SK-N-SH (cell line): ENCODE data around the gene AKR7A2. TPM values are rescaled to one million over a fixed set of nuclear protein-coding genes. Genes with fewer than 3 reads are reported as not detected.

Source experiments
- CTCF ChIA-PET: fragments of 300-600, 350-600 bp; formaldehyde crosslinking; extraction: SDS; loops from one replicate; lab custom pipeline; 2021; lab: Yijun Ruan, JAX
- POLR2A ChIA-PET: fragments of 350-600 bp; sonication (Branson Sonifier 250); formaldehyde crosslinking; extraction: SDS; loops from one replicate; lab custom pipeline; 2020; ENCODE audit warnings: antibody characterized with exemption, inconsistent platforms; lab: Yijun Ruan, JAX
- DNase-seq: peaks from one replicate; pipeline ENCODE4 v3.0.0; 2012
- H2AFZ ChIP-seq: fragments of 200-600 bp; sonication (generic); 2 replicates; pipeline ENCODE4 v1.8.1; 2016; ENCODE audit warnings: antibody characterized with exemption, mild to moderate bottlenecking, low read depth
- H3F3A ChIP-seq: fragments of 200-600 bp; sonication (generic); replicated peaks from 2 replicates; pipeline ENCODE3; 2016; ENCODE audit warnings: antibody characterized with exemption, mild to moderate bottlenecking; ENCODE audit not compliant: insufficient read depth
- H3K27ac ChIP-seq, 2 experiments: fragments of 200-500 bp in 1 of 2; fragments of 200-600 bp in 1 of 2; sonication (Bioruptor generic) in 1 of 2; sonication (generic), shearing (Covaris generic) in 1 of 2; 2 replicates each; pipeline versions ENCODE4 v1.5.1 to v1.6.1; 2014 to 2016; ENCODE audit warnings: low read depth in 2 of 2, inconsistent platforms in 1 of 2, low read length in 1 of 2, mild to moderate bottlenecking in 1 of 2, mixed read lengths in 1 of 2
- H3K27me3 ChIP-seq: fragments of 200-600 bp; sonication (generic), shearing (Covaris generic); 2 replicates; pipeline ENCODE4 v1.6.1; 2016; ENCODE audit warnings: mixed run types; ENCODE audit not compliant: insufficient read depth
- H3K36me3 ChIP-seq, 2 experiments: fragments of 200-500 bp in 1 of 2; fragments of 200-600 bp in 1 of 2; sonication (Bioruptor generic) in 1 of 2; sonication (generic) in 1 of 2; replicated peaks in 1 of 2; 2 replicates each; pipeline versions ENCODE3 to v1.5.1; 2014 to 2016; ENCODE audit warnings: low read length in 1 of 2, mild to moderate bottlenecking in 1 of 2; ENCODE audit not compliant: insufficient read depth in 2 of 2, control insufficient read depth in 1 of 2
- H3K4me1 ChIP-seq, 2 experiments: fragments of 200-500 bp in 1 of 2; fragments of 200-600 bp in 1 of 2; sonication (Bioruptor generic) in 1 of 2; sonication (generic), shearing (Covaris generic) in 1 of 2; 2 replicates each; pipeline versions ENCODE4 v1.5.1 to v1.6.1; 2014 to 2016; ENCODE audit warnings: low read depth in 1 of 2, low read length in 1 of 2, mixed run types in 1 of 2; ENCODE audit not compliant: insufficient read depth in 2 of 2, control insufficient read depth in 1 of 2
- H3K4me2 ChIP-seq: fragments of 200-600 bp; sonication (generic), shearing (Covaris generic); 2 replicates; pipeline ENCODE4 v1.6.1; 2017; ENCODE audit warnings: mixed run types
- H3K4me3 ChIP-seq, 2 experiments: fragments of 200-500 bp in 1 of 2; fragments of 200-600 bp in 1 of 2; sonication (Bioruptor generic) in 1 of 2; sonication (generic), shearing (Covaris generic) in 1 of 2; 2 replicates each; pipeline versions ENCODE4 v1.5.1 to v1.8.1; 2014 to 2016; ENCODE audit warnings: low read depth in 2 of 2, inconsistent platforms in 1 of 2, low read length in 1 of 2, mild to moderate bottlenecking in 1 of 2, mixed read lengths in 1 of 2, moderate library complexity in 1 of 2
- H3K79me2 ChIP-seq: fragments of 200-600 bp; sonication (generic); 2 replicates; pipeline ENCODE4 v1.8.1; 2017; ENCODE audit warnings: mild to moderate bottlenecking; ENCODE audit not compliant: insufficient read depth
- H3K9ac ChIP-seq: fragments of 200-600 bp; sonication (generic); 2 replicates; pipeline ENCODE4 v1.6.1; 2017; ENCODE audit warnings: mixed run types
- H3K9me2 ChIP-seq: fragments of 200-600 bp; sonication (generic); 2 replicates; pipeline ENCODE4 v1.6.1; 2017; ENCODE audit warnings: mixed run types
- H3K9me3 ChIP-seq: fragments of 200-600 bp; sonication (generic); 2 replicates; pipeline ENCODE4 v1.6.1; 2017; ENCODE audit warnings: mixed run types, mild to moderate bottlenecking, moderate library complexity
- H4K20me1 ChIP-seq: fragments of 200-600 bp; sonication (generic); 2 replicates; pipeline ENCODE4 v1.6.1; 2017; ENCODE audit warnings: mild to moderate bottlenecking, mixed run types; ENCODE audit not compliant: insufficient read depth
- CHD2 ChIP-seq: fragments of 150-350 bp; IDR thresholded peaks from 2 replicates; pipeline ENCODE4 v1.6.1; 2018; ENCODE audit warnings: low read length; ENCODE audit not compliant: partially characterized antibody
- EP300 ChIP-seq, 2 experiments: IDR thresholded peaks; 2 replicates each; pipeline versions ENCODE4 v1.4.0 to v1.6.1; 2012; ENCODE audit warnings: borderline replicate concordance in 1 of 2, low read depth in 1 of 2, low read length in 1 of 2
- EZH2phosphoT487 ChIP-seq: fragments of 200-600 bp; sonication (generic); IDR thresholded peaks from 2 replicates; pipeline ENCODE4 v1.6.1; 2017; ENCODE audit warnings: low read depth, mixed run types, mild to moderate bottlenecking, antibody characterized with exemption, moderate library complexity, borderline replicate concordance
- FOSL2 ChIP-seq: IDR thresholded peaks from 2 replicates; pipeline ENCODE4 v1.4.0; 2012; ENCODE audit warnings: low read depth, mild to moderate bottlenecking, moderate library complexity, borderline replicate concordance
- FOXJ3 ChIP-seq: sonication (generic); formaldehyde crosslinking; IDR thresholded peaks from 2 replicates; pipeline ENCODE4 v1.5.1; 2020; ENCODE audit warnings: mild to moderate bottlenecking, missing genetic modification reagents
- FOXM1 ChIP-seq: IDR thresholded peaks from 2 replicates; pipeline ENCODE4 v1.4.0; 2012; ENCODE audit warnings: low read depth, mild to moderate bottlenecking
- GATA2 ChIP-seq: sonication (generic); formaldehyde crosslinking; IDR thresholded peaks from 2 replicates; pipeline ENCODE4 v1.5.0; 2020; ENCODE audit warnings: mild to moderate bottlenecking, missing genetic modification reagents
- MEF2A ChIP-seq: IDR thresholded peaks from 2 replicates; pipeline ENCODE4 v1.4.0; 2012; ENCODE audit warnings: low read depth, borderline replicate concordance
- MXI1 ChIP-seq: IDR thresholded peaks from 2 replicates; pipeline ENCODE4 v1.6.1; 2012; ENCODE audit warnings: mild to moderate bottlenecking, low read depth, low read length, improper control_type of control experiment
- NRF1 ChIP-seq: IDR thresholded peaks from 2 replicates; pipeline ENCODE4 v1.6.1; 2012; ENCODE audit warnings: low read depth, mild to moderate bottlenecking, low read length
- POLR2AphosphoS5 ChIP-seq: IDR thresholded peaks from 2 replicates; pipeline ENCODE4 v1.6.1; 2012; ENCODE audit warnings: low read depth, low read length
- RAD21 ChIP-seq: IDR thresholded peaks from 2 replicates; pipeline ENCODE4 v1.6.1; 2012; ENCODE audit warnings: mild to moderate bottlenecking, low read length
- RFX5 ChIP-seq: IDR thresholded peaks from 2 replicates; pipeline ENCODE4 v1.6.1; 2012; ENCODE audit warnings: mild to moderate bottlenecking, improper control_type of control experiment, low read length
- SMC3 ChIP-seq: IDR thresholded peaks from 2 replicates; pipeline ENCODE4 v1.6.1; 2012; ENCODE audit warnings: low read depth, low read length, improper control_type of control experiment
- TCF12 ChIP-seq: IDR thresholded peaks from 2 replicates; pipeline ENCODE4 v1.4.0; 2012
- TEAD4 ChIP-seq: IDR thresholded peaks from 2 replicates; pipeline ENCODE4 v1.4.0; 2012; ENCODE audit warnings: mild to moderate bottlenecking, borderline replicate concordance; ENCODE audit not compliant: insufficient read depth
- WGBS: methylation state at CpG from one replicate; pipeline ENCODE4 v1.1.6; 2017; ENCODE audit warnings: low lambda C conversion rate; 5-methylcytosine and 5-hydroxymethylcytosine counted together
- polyA plus RNA-seq, 3 experiments: library from polyadenylated mRNA; depleted of rRNA; stranded (reverse); fragments of >200 nt; gene quantifications; 2 replicates each; pipeline ENCODE4 v1.2.3, GENCODE V29; 2012
- TF ChIP-seq, protein P1 (sequence below): fragments of 150-350 bp; IDR thresholded peaks from 2 replicates; pipeline ENCODE4 v1.6.1; 2016; ENCODE audit warnings: mild to moderate bottlenecking, low read depth, low read length
- TF ChIP-seq, protein P2 (sequence below): IDR thresholded peaks from 2 replicates; pipeline ENCODE4 v1.4.0; 2012; ENCODE audit warnings: low read depth, borderline replicate concordance
- TF ChIP-seq, protein P3 (sequence below): IDR thresholded peaks from 2 replicates; pipeline ENCODE4 v1.4.0; 2012; ENCODE audit warnings: low read depth, borderline replicate concordance
- TF ChIP-seq, protein P4 (sequence below): fragments of 200-600 bp; sonication (generic); IDR thresholded peaks from 2 replicates; pipeline ENCODE4 v1.6.1; 2017; ENCODE audit warnings: antibody characterized with exemption, mild to moderate bottlenecking, moderate library complexity

Gene AKR7A2
- polyA plus RNA-seq, 1 of the 3 experiments (the other 2 are of a cell fraction), result 40.7 TPM

DNA sequence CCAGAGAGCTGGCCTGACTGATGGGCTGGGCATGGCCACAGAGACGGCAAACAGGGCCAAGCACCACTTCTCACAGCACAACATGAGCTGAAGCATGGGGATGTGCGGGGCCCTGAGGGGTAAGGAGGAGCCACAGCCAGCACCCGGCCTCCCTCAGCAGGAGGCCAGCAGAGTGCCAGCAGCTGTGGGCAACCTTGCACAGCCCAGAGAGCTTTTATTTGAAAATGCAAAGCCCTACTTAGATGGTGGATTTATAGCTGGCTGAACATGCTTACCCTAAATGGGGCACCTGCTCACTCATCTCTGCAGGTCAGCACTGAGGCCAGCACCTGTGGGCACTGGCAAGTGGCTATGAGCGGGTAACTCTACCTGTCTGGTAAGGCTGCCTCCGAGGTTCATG is 44.3 kb upstream of the AKR7A2 start:
- peaks cover 26% of the 10 kb centered on the region; the same call in 1 of the 2 replicates for H3K79me2 ChIP-seq
- ChIA-PET CTCF (interaction anchor here (1.4 to 2.0 kb wide), 3 partner anchors 13 to 298 kb away, joined by 4 to 11 read pairs (median 8); no protein-coding TSS in a partner anchor), POLR2A (no interaction called here)
- peaks cover 0 to 54% of the 10 kb centered on the region in 2 experiments; a peak in 1 of 4 replicates for H3K4me1 ChIP-seq
- no peak overlapping the region for H3K9ac ChIP-seq
- no peaks in the 10 kb centered on the region for H3K27me3 ChIP-seq
- peaks cover 25 to 54% of the 10 kb centered on the region in 2 experiments for H3K36me3 ChIP-seq
- peak overlapping the region in 1 of 2 experiments; percentile 73; a peak in 2 of 4 replicates for H3K27ac ChIP-seq
- TF ChIP-seq, protein P1, sequence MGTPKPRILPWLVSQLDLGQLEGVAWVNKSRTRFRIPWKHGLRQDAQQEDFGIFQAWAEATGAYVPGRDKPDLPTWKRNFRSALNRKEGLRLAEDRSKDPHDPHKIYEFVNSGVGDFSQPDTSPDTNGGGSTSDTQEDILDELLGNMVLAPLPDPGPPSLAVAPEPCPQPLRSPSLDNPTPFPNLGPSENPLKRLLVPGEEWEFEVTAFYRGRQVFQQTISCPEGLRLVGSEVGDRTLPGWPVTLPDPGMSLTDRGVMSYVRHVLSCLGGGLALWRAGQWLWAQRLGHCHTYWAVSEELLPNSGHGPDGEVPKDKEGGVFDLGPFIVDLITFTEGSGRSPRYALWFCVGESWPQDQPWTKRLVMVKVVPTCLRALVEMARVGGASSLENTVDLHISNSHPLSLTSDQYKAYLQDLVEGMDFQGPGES, result no peak
- no peak for TF ChIP-seq RFX5
- TF ChIP-seq POLR2AphosphoS5, result no peak
- TF ChIP-seq NRF1, result no peak
- no peak for TF ChIP-seq TEAD4
- TF ChIP-seq SMC3, result no peak
- no peak for TF ChIP-seq CHD2
- no peak for TF ChIP-seq GATA2 (CRISPR knock-in tag)
- no peak for TF ChIP-seq FOSL2
- TF ChIP-seq MEF2A, result no peak
- no peak for TF ChIP-seq EP300 (IDR thresholded peaks at IDR 0.05; ENCODE audit: borderline replicate concordance in 1 of 2, low read depth in 1 of 2, low read length in 1 of 2)
- TF ChIP-seq, protein P2, sequence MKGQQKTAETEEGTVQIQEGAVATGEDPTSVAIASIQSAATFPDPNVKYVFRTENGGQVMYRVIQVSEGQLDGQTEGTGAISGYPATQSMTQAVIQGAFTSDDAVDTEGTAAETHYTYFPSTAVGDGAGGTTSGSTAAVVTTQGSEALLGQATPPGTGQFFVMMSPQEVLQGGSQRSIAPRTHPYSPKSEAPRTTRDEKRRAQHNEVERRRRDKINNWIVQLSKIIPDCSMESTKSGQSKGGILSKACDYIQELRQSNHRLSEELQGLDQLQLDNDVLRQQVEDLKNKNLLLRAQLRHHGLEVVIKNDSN, result no peak
- no peak for TF ChIP-seq MXI1
- TF ChIP-seq FOXJ3 (CRISPR knock-in tag), result no peak
- H3K9me2 ChIP-seq, result no peaks in the 10 kb centered on the region
- DNase-seq, result no peak
- WGBS, result no CpG with 5 or more reads among the region's 5 CpGs
- peaks cover 36% of the 10 kb centered on the region for H4K20me1 ChIP-seq
- no peak overlapping the region for H2AFZ ChIP-seq
- no peaks in the 10 kb centered on the region for H3K9me3 ChIP-seq
- no peaks in the 10 kb centered on the region for H3F3A ChIP-seq
- H3K4me3 ChIP-seq, result no peak overlapping the region
- H3K4me2 ChIP-seq, result no peak overlapping the region

DNA sequence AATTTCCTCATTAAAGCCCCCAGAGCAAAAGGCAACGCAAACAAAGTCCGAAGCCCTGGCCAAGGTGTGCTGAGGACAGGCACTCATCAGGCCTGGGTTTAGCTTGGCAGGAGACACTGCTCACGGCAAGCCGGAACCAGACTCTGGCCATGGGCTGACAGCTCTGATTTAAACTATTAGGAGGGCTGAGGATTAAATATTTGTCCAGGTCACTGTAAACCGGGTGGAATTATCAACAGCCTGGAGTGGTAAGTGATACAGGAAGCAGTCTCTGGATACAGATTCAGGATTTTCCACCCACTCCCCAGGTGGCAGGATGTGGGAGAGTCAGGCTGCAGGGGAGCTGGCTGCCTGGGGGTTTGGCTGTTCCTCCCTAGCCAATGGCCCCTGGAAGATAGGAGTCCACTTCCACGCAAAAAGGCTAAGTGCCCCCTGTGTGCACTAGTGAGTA is 42.6 kb upstream of the AKR7A2 start:
- CTCF ChIA-PET, result interaction anchor here (0.9 to 5.3 kb wide), 6 partner anchors 10 to 296 kb away, joined by 3 to 31 read pairs (median 5); no protein-coding TSS in a partner anchor
- DNase-seq, result no peak
- H3K4me2 ChIP-seq, result no peak overlapping the region
- WGBS, result 87% methylated on average over 3 of the region's 6 CpGs
- H3F3A ChIP-seq, result no peaks in the 10 kb centered on the region
- H3K27ac ChIP-seq, result peak overlapping the region in 1 of 2 experiments; percentile 71; a peak in 2 of 4 replicates
- peaks cover 22 to 55% of the 10 kb centered on the region in 2 experiments for H3K36me3 ChIP-seq
- peaks cover 19% of the 10 kb centered on the region for H4K20me1 ChIP-seq
- H3K9me3 ChIP-seq, result no peaks in the 10 kb centered on the region
- no peak overlapping the region for H3K9ac ChIP-seq
- H3K4me1 ChIP-seq, result peaks cover 0 to 42% of the 10 kb centered on the region in 2 experiments; a peak in 1 of 4 replicates
- H2AFZ ChIP-seq, result no peak overlapping the region
- POLR2A ChIA-PET, result interaction anchor here (0.6 kb wide), 1 partner anchor 358 kb away, joined by 3 read pairs; no protein-coding TSS in a partner anchor
- H3K9me2 ChIP-seq, result no peaks in the 10 kb centered on the region
- H3K4me3 ChIP-seq, result no peak overlapping the region
- no peaks in the 10 kb centered on the region for H3K27me3 ChIP-seq
- peaks cover 10% of the 10 kb centered on the region; the same call in 1 of the 2 replicates for H3K79me2 ChIP-seq
- no peak for TF ChIP-seq EZH2phosphoT487
- no peak for TF ChIP-seq MXI1
- TF ChIP-seq, protein P2, result no peak
- TF ChIP-seq RAD21, result no peak
- TF ChIP-seq, protein P3, sequence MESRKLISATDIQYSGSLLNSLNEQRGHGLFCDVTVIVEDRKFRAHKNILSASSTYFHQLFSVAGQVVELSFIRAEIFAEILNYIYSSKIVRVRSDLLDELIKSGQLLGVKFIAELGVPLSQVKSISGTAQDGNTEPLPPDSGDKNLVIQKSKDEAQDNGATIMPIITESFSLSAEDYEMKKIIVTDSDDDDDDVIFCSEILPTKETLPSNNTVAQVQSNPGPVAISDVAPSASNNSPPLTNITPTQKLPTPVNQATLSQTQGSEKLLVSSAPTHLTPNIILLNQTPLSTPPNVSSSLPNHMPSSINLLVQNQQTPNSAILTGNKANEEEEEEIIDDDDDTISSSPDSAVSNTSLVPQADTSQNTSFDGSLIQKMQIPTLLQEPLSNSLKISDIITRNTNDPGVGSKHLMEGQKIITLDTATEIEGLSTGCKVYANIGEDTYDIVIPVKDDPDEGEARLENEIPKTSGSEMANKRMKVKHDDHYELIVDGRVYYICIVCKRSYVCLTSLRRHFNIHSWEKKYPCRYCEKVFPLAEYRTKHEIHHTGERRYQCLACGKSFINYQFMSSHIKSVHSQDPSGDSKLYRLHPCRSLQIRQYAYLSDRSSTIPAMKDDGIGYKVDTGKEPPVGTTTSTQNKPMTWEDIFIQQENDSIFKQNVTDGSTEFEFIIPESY, result no peak
- no peak for TF ChIP-seq EP300 (IDR thresholded peaks at IDR 0.05; ENCODE audit: borderline replicate concordance in 1 of 2, low read depth in 1 of 2, low read length in 1 of 2)
- TF ChIP-seq, protein P4, sequence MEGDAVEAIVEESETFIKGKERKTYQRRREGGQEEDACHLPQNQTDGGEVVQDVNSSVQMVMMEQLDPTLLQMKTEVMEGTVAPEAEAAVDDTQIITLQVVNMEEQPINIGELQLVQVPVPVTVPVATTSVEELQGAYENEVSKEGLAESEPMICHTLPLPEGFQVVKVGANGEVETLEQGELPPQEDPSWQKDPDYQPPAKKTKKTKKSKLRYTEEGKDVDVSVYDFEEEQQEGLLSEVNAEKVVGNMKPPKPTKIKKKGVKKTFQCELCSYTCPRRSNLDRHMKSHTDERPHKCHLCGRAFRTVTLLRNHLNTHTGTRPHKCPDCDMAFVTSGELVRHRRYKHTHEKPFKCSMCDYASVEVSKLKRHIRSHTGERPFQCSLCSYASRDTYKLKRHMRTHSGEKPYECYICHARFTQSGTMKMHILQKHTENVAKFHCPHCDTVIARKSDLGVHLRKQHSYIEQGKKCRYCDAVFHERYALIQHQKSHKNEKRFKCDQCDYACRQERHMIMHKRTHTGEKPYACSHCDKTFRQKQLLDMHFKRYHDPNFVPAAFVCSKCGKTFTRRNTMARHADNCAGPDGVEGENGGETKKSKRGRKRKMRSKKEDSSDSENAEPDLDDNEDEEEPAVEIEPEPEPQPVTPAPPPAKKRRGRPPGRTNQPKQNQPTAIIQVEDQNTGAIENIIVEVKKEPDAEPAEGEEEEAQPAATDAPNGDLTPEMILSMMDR, result no peak
- no peak for TF ChIP-seq RFX5
- TF ChIP-seq TCF12, result no peak
- no peak for TF ChIP-seq FOXM1
